Fibroblast of lung (primary cell): Measurements from ENCODE around the gene RAB40AL. TPM values are rescaled to one million over a fixed set of nuclear protein-coding genes. Genes with fewer than 3 reads are reported as not detected.

ENCODE experiments used
- DNase-seq, 2 donors: peaks; one replicate each; pipeline versions ENCODE4 v3.0.0 to v3.0.0-alpha.2; 2010; ENCODE audit warnings: low read depth in 2 of 2
- H2AFZ ChIP-seq: 2 replicates; pipeline ENCODE4 v1.5.1; 2012; ENCODE audit warnings: low read length, control low read depth, inconsistent platforms
- H3K27ac ChIP-seq: 2 replicates; pipeline ENCODE4 v1.5.1; 2011; ENCODE audit warnings: low read length, control low read depth; ENCODE audit not compliant: insufficient read depth
- H3K27me3 ChIP-seq: 2 replicates; pipeline ENCODE4 v1.5.1; 2011; ENCODE audit warnings: mild to moderate bottlenecking, low read length; ENCODE audit not compliant: control insufficient read depth, insufficient read depth
- H3K36me3 ChIP-seq: 2 replicates; pipeline ENCODE4 v1.5.1; 2011; ENCODE audit warnings: low read length; ENCODE audit not compliant: control insufficient read depth, insufficient read depth
- H3K4me1 ChIP-seq: 2 replicates; pipeline ENCODE4 v1.5.1; 2011; ENCODE audit warnings: low read length; ENCODE audit not compliant: control insufficient read depth, insufficient read depth; ENCODE audit errors: extremely low read depth
- H3K4me2 ChIP-seq: 2 replicates; pipeline ENCODE4 v1.5.1; 2011; ENCODE audit warnings: low read length, control low read depth; ENCODE audit not compliant: insufficient read depth; ENCODE audit errors: extremely low read depth
- H3K4me3 ChIP-seq, 4 experiments: fragments of 200-600 bp in 1 of 4; sonication (generic) in 1 of 4; replicated peaks in 1 of 4; 2 replicates each; pipeline ENCODE4 v1.5.1; 2011 to 2016; ENCODE audit warnings: low read length in 4 of 4, low read depth in 3 of 4, mild to moderate bottlenecking in 3 of 4, control low read depth in 2 of 4, inconsistent platforms in 1 of 4, mixed read lengths in 1 of 4; ENCODE audit not compliant: insufficient read depth in 1 of 4; ENCODE audit errors: control extremely low read depth in 1 of 4
- H3K79me2 ChIP-seq: 2 replicates; pipeline ENCODE4 v1.5.1; 2012; ENCODE audit warnings: mild to moderate bottlenecking, low read length, inconsistent platforms; ENCODE audit not compliant: control insufficient read depth, insufficient read depth
- H3K9ac ChIP-seq: 2 replicates; pipeline ENCODE4 v1.5.1; 2011; ENCODE audit warnings: mild to moderate bottlenecking, low read length, control low read depth; ENCODE audit not compliant: insufficient read depth
- H3K9me3 ChIP-seq: 2 replicates; pipeline ENCODE4 v1.5.1; 2012; ENCODE audit warnings: low read depth, low read length; ENCODE audit not compliant: control insufficient read depth, insufficient read depth
- H4K20me1 ChIP-seq: 2 replicates; pipeline ENCODE4 v1.5.1; 2011; ENCODE audit warnings: low read length; ENCODE audit not compliant: control insufficient read depth, insufficient read depth; ENCODE audit errors: extremely low read depth
- EZH2 ChIP-seq: IDR thresholded peaks from 2 replicates; pipeline ENCODE4 v1.5.1; 2012; ENCODE audit warnings: low read length, control low read depth, mild to moderate bottlenecking; ENCODE audit errors: missing control alignments
- polyA plus RNA-seq, 2 donors: library from polyadenylated mRNA; depleted of rRNA in 1 of 2; stranded (reverse) in 1 of 2; unstranded in 1 of 2; fragments of >200 nt; gene quantifications; 2 replicates each; pipeline ENCODE4 v1.2.1, GENCODE V29; 2011 to 2012; ENCODE audit warnings: missing spikeins in 1 of 2
- total RNA-seq: library from RNA; depleted of rRNA; stranded (reverse); fragments of >200 nt; gene quantifications from 2 replicates; pipeline ENCODE4 v1.2.1, GENCODE V29; 2014
- TF ChIP-seq, protein P1 (sequence below), 2 donors: IDR thresholded peaks in 1 of 2; conservative IDR thresholded peaks in 1 of 2; 1 replicate in 1 of 2; 2 replicates in 1 of 2; pipeline ENCODE4 v1.5.1; 2011 to 2012; ENCODE audit warnings: low read length in 2 of 2, control low read depth in 1 of 2, inconsistent platforms in 1 of 2, low read depth in 1 of 2, mild to moderate bottlenecking in 1 of 2

RAB40AL gene
- total and polyA plus RNA-seq, 2 donors (not counting 1 experiment from before 2014, with no cell fraction given) = 0.12 to 0.33 TPM

DNA sequence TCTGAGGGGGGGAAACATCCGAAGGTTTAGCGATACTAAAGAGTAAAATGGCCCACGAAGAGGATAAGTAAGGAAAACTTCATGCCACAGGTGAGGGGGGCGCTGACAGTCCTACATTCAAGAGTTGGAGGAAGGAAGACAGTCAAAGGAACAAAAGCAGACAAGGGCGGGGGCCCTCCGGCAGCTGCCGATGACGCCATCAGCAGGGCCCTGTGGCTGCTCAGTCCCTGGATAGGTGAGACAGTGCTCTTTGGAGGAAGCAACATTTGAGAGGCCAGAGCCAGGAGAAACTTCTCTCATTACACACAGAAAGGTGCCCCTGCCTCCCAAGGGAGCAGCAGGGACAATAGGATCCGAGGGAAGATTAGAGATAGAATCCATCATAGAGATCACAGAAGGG lies 41.5 kb downstream of the RAB40AL start:
- H3K4me3 ChIP-seq = no peak overlapping the region
- no peak for TF ChIP-seq EZH2
- TF ChIP-seq, protein P1, sequence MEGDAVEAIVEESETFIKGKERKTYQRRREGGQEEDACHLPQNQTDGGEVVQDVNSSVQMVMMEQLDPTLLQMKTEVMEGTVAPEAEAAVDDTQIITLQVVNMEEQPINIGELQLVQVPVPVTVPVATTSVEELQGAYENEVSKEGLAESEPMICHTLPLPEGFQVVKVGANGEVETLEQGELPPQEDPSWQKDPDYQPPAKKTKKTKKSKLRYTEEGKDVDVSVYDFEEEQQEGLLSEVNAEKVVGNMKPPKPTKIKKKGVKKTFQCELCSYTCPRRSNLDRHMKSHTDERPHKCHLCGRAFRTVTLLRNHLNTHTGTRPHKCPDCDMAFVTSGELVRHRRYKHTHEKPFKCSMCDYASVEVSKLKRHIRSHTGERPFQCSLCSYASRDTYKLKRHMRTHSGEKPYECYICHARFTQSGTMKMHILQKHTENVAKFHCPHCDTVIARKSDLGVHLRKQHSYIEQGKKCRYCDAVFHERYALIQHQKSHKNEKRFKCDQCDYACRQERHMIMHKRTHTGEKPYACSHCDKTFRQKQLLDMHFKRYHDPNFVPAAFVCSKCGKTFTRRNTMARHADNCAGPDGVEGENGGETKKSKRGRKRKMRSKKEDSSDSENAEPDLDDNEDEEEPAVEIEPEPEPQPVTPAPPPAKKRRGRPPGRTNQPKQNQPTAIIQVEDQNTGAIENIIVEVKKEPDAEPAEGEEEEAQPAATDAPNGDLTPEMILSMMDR (conservative IDR thresholded peaks at IDR 0.05 in 1 of 2, IDR thresholded peaks at IDR 0.05 in 1 of 2; ENCODE audit: low read depth in 1 of 2, low read length in 2 of 2) = no peak
- no peaks in the 10 kb centered on the region for H3K9me3 ChIP-seq
- H3K4me1 ChIP-seq = no peaks in the 10 kb centered on the region
- H4K20me1 ChIP-seq = no peaks in the 10 kb centered on the region
- no peaks in the 10 kb centered on the region for H3K36me3 ChIP-seq
- H3K27ac ChIP-seq = no peak overlapping the region
- H3K79me2 ChIP-seq = no peaks in the 10 kb centered on the region
- DNase-seq = no peak
- no peak overlapping the region for H2AFZ ChIP-seq
- no peaks in the 10 kb centered on the region for H3K27me3 ChIP-seq
- no peak overlapping the region for H3K9ac ChIP-seq
- H3K4me2 ChIP-seq = no peak overlapping the region

DNA sequence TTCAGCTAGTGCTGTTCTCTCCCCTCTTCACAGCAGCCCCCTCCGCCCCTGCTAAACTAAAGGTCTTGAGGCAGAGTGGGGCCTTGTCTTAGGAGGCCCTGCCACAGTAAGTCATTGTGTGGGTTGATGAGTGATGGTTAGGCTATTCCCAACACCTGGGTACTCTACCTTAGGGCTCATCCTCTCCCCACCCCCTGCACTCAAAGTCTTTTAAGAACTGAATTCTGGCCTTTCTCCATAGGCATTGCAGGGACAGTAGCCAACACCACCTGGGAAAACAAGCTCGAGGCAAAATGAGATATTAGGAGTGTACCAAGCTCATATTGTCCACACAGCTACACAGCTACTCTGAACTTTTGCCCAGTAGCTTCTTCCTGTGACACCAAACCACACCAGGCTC lies 42.5 kb downstream of the RAB40AL start:
- no peak for TF ChIP-seq EZH2
- TF ChIP-seq, protein P1 (conservative IDR thresholded peaks at IDR 0.05 in 1 of 2, IDR thresholded peaks at IDR 0.05 in 1 of 2; ENCODE audit: low read depth in 1 of 2, low read length in 2 of 2) = no peak
- Histone ChIP-seq H3K27me3 (no peaks in the 10 kb centered on the region), H3K79me2 (no peaks in the 10 kb centered on the region), H4K20me1 (no peaks in the 10 kb centered on the region), H3K9ac (no peak overlapping the region), H3K27ac (no peak overlapping the region), H3K9me3 (no peaks in the 10 kb centered on the region), H3K4me2 (no peak overlapping the region), H3K36me3 (no peaks in the 10 kb centered on the region), H3K4me3 (no peak overlapping the region), H2AFZ (no peak overlapping the region), H3K4me1 (no peaks in the 10 kb centered on the region)
- no peak for DNase-seq

DNA sequence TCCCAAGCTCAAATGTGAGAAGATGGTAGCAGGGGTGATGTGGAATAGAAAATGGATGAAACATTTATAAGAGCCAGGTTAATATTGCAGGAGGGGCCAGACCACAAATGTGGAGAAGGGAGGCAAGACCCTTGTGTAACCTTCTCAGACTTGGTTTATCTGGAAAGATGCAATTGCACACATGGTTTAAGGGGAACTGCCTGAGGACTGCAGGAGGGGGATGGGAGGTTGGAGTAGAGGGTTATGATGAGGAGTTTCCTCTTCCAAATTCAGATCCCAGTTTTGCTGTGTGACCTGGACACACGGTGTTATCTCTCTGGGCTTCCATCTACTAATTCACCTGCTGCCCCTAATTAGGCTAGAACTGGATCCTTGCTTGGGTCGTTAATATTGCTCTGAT lies 46.1 kb downstream of the RAB40AL start:
- Histone ChIP-seq H3K79me2 (no peaks in the 10 kb centered on the region), H3K4me3 (no peak overlapping the region), H3K9me3 (no peaks in the 10 kb centered on the region), H3K27me3 (no peaks in the 10 kb centered on the region), H3K4me1 (no peaks in the 10 kb centered on the region), H2AFZ (no peak overlapping the region), H3K4me2 (no peak overlapping the region), H4K20me1 (no peaks in the 10 kb centered on the region), H3K36me3 (no peaks in the 10 kb centered on the region), H3K27ac (no peak overlapping the region), H3K9ac (no peak overlapping the region)
- DNase-seq = no peak
- TF ChIP-seq, protein P1 (conservative IDR thresholded peaks at IDR 0.05 in 1 of 2, IDR thresholded peaks at IDR 0.05 in 1 of 2; ENCODE audit: low read depth in 1 of 2, low read length in 2 of 2) = no peak
- no peak for TF ChIP-seq EZH2
